GM12801 (cell line): ENCODE measurements around the gene AKR1B1.

Source experiments
- TF ChIP-seq, protein P1 (sequence below): IDR thresholded peaks from one replicate; pipeline ENCODE4 v1.5.1; 2011; ENCODE audit warnings: control low read depth; ENCODE audit not compliant: insufficient read length; ENCODE audit errors: extremely low read depth

AKR1B1 gene

DNA sequence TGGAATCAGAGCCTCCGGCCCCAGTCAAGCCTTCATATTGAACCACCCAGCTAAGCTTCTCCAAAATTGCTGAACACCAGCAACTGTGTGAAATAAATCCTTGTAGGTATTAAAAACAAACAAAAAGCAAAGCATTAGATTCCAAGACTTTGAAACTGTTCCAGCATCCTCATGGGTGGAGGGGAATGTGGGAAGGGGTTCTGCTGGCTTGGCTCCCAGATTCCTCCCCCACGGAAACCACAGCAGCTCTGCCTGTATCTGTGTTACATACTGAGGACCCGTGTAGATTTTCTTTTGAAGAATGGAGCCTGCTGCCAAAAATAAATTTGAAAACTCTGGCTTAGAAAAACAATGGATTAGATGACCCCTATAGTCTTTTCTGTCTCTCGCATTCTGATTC is 20.0 kb downstream of the AKR1B1 start:
- TF ChIP-seq, protein P1, sequence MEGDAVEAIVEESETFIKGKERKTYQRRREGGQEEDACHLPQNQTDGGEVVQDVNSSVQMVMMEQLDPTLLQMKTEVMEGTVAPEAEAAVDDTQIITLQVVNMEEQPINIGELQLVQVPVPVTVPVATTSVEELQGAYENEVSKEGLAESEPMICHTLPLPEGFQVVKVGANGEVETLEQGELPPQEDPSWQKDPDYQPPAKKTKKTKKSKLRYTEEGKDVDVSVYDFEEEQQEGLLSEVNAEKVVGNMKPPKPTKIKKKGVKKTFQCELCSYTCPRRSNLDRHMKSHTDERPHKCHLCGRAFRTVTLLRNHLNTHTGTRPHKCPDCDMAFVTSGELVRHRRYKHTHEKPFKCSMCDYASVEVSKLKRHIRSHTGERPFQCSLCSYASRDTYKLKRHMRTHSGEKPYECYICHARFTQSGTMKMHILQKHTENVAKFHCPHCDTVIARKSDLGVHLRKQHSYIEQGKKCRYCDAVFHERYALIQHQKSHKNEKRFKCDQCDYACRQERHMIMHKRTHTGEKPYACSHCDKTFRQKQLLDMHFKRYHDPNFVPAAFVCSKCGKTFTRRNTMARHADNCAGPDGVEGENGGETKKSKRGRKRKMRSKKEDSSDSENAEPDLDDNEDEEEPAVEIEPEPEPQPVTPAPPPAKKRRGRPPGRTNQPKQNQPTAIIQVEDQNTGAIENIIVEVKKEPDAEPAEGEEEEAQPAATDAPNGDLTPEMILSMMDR = no peak

DNA sequence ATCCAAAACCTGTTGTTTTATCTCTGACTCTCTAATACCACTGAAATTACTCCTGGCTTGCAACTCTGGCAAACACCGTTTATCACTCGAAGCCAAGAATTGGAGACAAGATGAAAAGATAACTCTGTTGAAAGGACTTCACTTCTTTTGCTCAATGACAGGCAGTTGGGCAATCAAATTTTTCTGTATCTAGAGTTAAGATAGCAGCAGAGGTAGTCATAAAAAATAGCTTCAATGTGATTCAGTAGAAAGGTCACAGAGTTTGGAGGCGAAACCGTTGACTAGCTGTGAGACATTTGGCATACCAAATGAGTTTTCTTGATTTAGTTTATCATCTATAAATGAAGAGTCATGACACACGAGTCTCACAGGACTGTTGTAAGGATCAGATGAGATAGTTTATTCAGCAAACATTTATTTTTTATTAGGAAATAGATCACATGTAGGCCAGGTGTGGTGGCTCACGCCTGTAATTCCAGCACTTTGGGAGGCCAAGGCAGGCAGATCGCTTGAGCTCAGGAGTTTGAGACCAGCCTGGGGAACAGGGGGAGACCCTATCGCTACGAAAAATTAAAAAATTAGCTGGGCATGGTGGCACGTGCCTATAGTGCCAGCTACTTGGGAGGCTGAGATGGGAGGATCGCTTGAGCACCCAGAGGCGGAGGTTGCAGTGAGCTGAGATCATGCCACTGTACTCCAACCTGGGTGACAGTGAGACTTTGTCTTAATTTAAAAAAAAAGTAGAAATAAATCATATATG is 23.6 kb downstream of the AKR1B1 start:
- TF ChIP-seq, protein P1 = no peak

DNA sequence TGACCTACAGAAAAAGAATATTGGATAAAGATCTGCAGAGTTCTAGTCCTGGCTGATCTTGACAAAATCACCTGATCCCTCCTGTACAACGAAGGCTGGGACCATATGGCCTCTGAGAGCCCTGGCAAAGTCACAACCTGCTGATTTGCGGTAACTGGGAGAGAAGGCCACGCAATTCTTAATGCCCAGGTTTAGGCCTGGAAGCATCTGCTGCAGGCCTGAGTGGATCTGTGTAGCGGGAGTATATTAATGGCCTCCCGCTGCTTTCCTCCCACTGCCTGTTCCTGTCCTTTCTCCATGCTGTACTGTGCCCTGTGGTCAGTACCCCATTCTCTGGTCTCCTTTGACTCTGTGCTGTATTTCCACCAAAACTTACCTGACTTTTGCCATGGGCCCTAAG is 24.2 kb downstream of the AKR1B1 start:
- TF ChIP-seq, protein P1 = no peak

DNA sequence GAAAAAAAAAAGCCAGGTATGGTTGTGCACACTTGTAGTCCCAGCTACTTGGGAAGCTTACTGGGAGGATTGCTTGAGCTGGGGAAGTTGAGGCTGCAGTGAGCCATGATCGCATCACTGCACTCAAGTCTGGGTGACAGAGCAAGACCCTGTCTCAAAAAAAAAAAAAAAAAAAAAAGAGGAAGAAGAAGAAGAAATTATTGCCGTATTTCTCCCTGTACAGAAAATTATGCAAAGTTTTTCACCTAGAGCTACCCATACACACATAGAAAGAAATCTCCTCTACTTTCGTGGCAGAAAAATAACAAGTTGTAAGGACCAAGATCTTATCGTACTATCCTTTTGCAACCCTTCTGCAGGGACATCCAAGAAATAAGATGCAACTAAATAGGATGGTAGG is 25.5 kb downstream of the AKR1B1 start:
- TF ChIP-seq, protein P1 = no peak

DNA sequence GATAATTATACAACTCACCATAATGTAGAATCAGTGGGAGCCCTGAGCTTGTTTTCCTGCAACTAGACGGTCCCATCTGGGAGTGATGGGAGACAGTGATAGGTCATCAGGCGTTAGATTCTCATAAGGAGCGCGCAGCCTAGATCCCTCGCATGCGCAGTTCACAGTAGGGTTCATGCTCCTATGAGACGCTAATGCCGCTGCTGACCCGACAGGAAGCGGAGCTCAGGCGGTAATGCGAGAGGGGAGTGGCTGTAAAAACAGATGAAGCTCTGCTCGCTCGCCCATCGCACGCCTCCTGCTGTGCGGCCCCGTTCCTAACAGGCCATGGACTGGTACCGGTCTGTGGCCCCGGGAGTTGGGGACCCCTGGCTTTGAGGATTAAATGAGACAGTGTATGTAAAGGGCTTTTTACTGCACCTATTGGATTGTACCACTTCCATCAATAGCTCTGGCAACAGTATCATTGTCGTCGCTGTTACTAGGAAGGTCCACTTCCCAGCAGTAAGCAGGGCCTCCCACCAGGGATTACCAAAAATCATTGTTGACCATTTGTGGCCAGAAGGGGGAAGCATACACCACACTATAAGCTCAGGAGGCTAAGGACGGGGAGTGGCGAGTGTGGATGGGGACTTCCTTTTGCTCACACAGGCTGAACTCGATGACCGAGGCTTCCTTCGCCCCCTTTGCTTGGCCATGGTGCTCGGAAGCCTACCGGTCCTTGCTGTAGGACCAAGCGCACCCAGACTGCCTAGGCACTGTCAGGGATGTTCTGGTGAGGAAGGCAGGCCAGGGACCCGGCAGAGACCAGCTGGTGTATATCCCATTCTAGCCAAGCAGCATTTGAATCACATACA is 26.4 kb downstream of the AKR1B1 start:
- TF ChIP-seq, protein P1 = no peak

DNA sequence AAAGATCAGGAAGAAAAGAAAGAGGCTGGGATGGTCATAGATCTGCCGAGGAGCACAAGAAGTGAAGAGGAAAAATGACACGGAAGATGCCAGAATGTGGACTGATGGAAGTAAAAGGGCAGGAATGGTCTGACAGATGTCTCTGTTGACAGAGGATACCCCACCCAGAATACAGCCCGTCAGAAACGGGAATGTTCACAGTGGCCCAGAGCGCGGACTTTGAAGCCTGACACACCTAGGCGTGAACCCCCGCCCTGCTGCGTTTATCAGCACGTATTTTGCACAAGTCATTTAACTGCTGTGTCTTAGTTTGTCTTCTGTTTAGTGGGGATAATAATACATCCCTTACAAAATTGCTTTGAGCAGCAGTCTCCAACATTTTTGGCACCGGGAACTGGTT is 27.1 kb downstream of the AKR1B1 start:
- TF ChIP-seq, protein P1 = no peak

DNA sequence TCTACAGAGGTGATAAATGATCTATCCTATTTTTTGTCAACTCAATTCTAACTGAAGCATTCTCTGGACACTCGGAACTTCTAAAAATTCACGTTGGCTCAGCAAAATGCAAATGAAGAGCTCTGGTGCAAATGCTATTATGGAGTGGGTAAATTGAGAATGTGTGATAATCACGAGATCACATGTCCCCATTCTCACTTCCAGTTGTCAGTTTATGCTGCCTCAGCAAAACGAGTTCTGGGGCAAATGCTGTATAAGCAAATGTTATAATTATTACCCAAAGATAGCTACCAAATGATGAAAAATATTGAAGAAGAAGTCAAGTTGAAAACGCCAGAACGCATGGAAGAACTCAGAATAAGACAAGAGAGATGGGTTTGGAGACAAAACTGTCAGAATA is 29.4 kb downstream of the AKR1B1 start:
- TF ChIP-seq, protein P1 = no peak
